ENCODE data around the gene NEUROD4. TPM values are rescaled to one million over a fixed set of nuclear protein-coding genes. Genes with fewer than 3 reads are reported as not detected.

Gene NEUROD4
- total RNA-seq, 1 experiment from 2014 or later: not detected

DNA sequence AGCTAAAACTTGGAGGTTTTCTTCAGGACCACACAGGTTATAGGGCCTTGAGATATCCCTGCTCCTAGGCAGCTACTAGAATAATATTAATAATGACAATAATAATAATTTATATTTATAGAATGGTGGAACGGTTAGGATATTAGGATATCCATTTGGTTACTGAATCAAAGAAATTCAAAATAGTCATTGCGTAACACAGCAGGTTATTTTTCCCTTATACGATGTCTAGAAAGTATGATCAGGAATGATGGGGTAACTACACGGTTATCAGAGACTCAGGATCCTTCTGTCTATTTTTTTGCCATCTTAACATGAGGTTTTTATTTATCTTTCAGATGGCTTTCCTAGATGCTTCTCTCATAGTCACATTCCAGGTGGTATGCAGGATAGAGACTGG, 39.0 kb downstream of the NEUROD4 start:
- no TSS peak for BruUV-seq (replicated peaks)
- Histone ChIP-seq H3K9ac (ENCODE audit: low read length) (no peak overlapping the region), H3F3A (ENCODE audit: low read length, unreplicated experiment) (no peaks in the 10 kb centered on the region), H3K4me2 (ENCODE audit: low read length) (no peak overlapping the region), H3K36me3 (ENCODE audit: low read depth, low read length) (no peaks in the 10 kb centered on the region), H3K9me2 (replicated peaks; ENCODE audit: low read length) (no peaks in the 10 kb centered on the region), H3K9me3 (ENCODE audit: low read length) (no peaks in the 10 kb centered on the region), H3K4me3 (ENCODE audit: low read length) (no peak overlapping the region), H3K79me2 (ENCODE audit: low read length) (no peaks in the 10 kb centered on the region), H2AFZ (ENCODE audit: low read length) (no peak overlapping the region), H3K27me3 (ENCODE audit: low read length) (peaks cover 59% of the 10 kb centered on the region), H3K4me1 (ENCODE audit: insufficient read depth, low read length) (no peaks in the 10 kb centered on the region), H3K27ac (ENCODE audit: low read length) (no peak overlapping the region), H4K20me1 (ENCODE audit: low read length) (no peaks in the 10 kb centered on the region)
- ChIA-PET CTCF (no interaction called here), POLR2A (ENCODE audit: unreplicated experiment) (no interaction called here)
- no peak for ATAC-seq
- DNase-seq: no peak
- TF ChIP-seq, protein P1, sequence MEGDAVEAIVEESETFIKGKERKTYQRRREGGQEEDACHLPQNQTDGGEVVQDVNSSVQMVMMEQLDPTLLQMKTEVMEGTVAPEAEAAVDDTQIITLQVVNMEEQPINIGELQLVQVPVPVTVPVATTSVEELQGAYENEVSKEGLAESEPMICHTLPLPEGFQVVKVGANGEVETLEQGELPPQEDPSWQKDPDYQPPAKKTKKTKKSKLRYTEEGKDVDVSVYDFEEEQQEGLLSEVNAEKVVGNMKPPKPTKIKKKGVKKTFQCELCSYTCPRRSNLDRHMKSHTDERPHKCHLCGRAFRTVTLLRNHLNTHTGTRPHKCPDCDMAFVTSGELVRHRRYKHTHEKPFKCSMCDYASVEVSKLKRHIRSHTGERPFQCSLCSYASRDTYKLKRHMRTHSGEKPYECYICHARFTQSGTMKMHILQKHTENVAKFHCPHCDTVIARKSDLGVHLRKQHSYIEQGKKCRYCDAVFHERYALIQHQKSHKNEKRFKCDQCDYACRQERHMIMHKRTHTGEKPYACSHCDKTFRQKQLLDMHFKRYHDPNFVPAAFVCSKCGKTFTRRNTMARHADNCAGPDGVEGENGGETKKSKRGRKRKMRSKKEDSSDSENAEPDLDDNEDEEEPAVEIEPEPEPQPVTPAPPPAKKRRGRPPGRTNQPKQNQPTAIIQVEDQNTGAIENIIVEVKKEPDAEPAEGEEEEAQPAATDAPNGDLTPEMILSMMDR (conservative IDR thresholded peaks at IDR 0.05; ENCODE audit: low read depth, low read length): no peak
- TF ChIP-seq EZH2 (IDR thresholded peaks at IDR 0.05; ENCODE audit: low read length, unreplicated experiment) (no peak), EZH2phosphoT487 (IDR thresholded peaks at IDR 0.05; ENCODE audit: borderline replicate concordance, low read length) (no peak)
- intact Hi-C loops (cut with micrococcal nuclease): no loop called here

DNA sequence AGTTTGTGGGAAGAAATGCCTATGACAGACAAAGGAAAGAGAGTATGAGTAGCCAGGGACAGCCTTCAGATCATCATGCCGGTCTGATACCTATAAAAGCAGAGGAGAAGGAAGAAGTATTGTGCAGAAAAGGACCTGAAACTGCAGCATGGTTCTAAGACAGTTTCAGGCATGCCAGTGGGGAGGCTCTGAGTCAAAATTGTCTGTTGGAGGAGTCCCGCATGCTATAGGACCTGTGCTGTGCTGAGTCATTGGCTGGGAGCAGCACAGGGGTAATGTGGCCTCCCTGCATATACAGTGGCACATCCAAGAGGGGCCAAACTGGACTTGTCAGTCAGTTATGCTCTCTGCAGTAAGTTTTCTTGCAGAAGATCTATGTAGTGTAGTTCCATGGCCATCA, 40.7 kb downstream of the NEUROD4 start:
- Histone ChIP-seq H4K20me1 (ENCODE audit: low read length) (no peaks in the 10 kb centered on the region), H3K36me3 (ENCODE audit: low read depth, low read length) (no peaks in the 10 kb centered on the region), H3F3A (ENCODE audit: low read length, unreplicated experiment) (no peaks in the 10 kb centered on the region), H3K4me3 (ENCODE audit: low read length) (no peak overlapping the region), H3K4me2 (ENCODE audit: low read length) (no peak overlapping the region), H3K9ac (ENCODE audit: low read length) (no peak overlapping the region), H3K4me1 (ENCODE audit: insufficient read depth, low read length) (no peaks in the 10 kb centered on the region), H2AFZ (ENCODE audit: low read length) (no peak overlapping the region), H3K79me2 (ENCODE audit: low read length) (no peaks in the 10 kb centered on the region), H3K27me3 (ENCODE audit: low read length) (peaks cover 67% of the 10 kb centered on the region), H3K9me3 (ENCODE audit: low read length) (no peaks in the 10 kb centered on the region), H3K27ac (ENCODE audit: low read length) (no peak overlapping the region), H3K9me2 (replicated peaks; ENCODE audit: low read length) (no peaks in the 10 kb centered on the region)
- POLR2A ChIA-PET (ENCODE audit: unreplicated experiment): no interaction called here
- peak; percentile 4 for DNase-seq
- intact Hi-C loops (cut with micrococcal nuclease): no loop called here
- ATAC-seq: no peak
- BruUV-seq (replicated peaks): no TSS peak
- CTCF ChIA-PET: no interaction called here
- TF ChIP-seq EZH2phosphoT487 (IDR thresholded peaks at IDR 0.05; ENCODE audit: borderline replicate concordance, low read length): no peak
- no peak for TF ChIP-seq EZH2 (IDR thresholded peaks at IDR 0.05; ENCODE audit: low read length, unreplicated experiment)
- TF ChIP-seq, protein P1 (conservative IDR thresholded peaks at IDR 0.05; ENCODE audit: low read depth, low read length): no peak

DNA sequence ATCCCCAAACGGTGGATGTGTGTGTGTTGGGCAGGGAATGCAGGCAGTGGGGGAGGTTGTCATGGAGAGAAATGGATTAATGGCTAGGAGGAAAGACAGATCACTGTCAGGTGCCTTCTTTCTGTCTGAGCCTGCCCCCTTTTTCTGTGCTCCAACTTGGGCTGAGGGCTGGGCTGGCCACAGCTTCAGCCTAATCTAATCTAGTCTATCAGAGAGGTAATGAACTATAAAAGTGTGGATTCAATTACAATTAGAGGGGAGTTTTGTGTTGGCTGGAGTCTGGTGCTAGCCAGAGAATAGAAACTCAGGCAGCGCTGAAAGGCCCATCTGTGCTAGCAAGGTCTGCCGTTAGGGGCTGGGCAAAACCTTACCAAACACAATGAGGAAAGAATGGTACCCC, 41.2 kb downstream of the NEUROD4 start:
- no TSS peak for BruUV-seq (replicated peaks)
- peaks cover 73% of the 10 kb centered on the region for H3K27me3 ChIP-seq (ENCODE audit: low read length)
- H3K4me2 ChIP-seq (ENCODE audit: low read length): no peak overlapping the region
- no peak overlapping the region for H3K9ac ChIP-seq (ENCODE audit: low read length)
- no peak overlapping the region for H3K4me3 ChIP-seq (ENCODE audit: low read length)
- H3K4me1 ChIP-seq (ENCODE audit: insufficient read depth, low read length): no peaks in the 10 kb centered on the region
- H3K27ac ChIP-seq (ENCODE audit: low read length): no peak overlapping the region
- H3K9me3 ChIP-seq (ENCODE audit: low read length): no peaks in the 10 kb centered on the region
- no peak for DNase-seq
- no peak overlapping the region for H2AFZ ChIP-seq (ENCODE audit: low read length)
- no peak for ATAC-seq
- no peaks in the 10 kb centered on the region for H3K36me3 ChIP-seq (ENCODE audit: low read depth, low read length)
- ChIA-PET POLR2A (ENCODE audit: unreplicated experiment) (no interaction called here), CTCF (no interaction called here)
- TF ChIP-seq, protein P1 (conservative IDR thresholded peaks at IDR 0.05; ENCODE audit: low read depth, low read length): no peak
- TF ChIP-seq EZH2phosphoT487 (IDR thresholded peaks at IDR 0.05; ENCODE audit: borderline replicate concordance, low read length): no peak
- H3F3A ChIP-seq (ENCODE audit: low read length, unreplicated experiment): no peaks in the 10 kb centered on the region
- H3K79me2 ChIP-seq (ENCODE audit: low read length): no peaks in the 10 kb centered on the region
- intact Hi-C loops (cut with micrococcal nuclease): no loop called here
- H3K9me2 ChIP-seq (replicated peaks; ENCODE audit: low read length): no peaks in the 10 kb centered on the region
- H4K20me1 ChIP-seq (ENCODE audit: low read length): no peaks in the 10 kb centered on the region

All from PC-3 (cell line).